Epithelial cell of esophagus (primary cell): ENCODE results near the gene SCUBE1.

Source experiments
- DNase-seq: peaks from one replicate; pipeline ENCODE4 v3.0.0; 2010; ENCODE audit warnings: low read depth
- H3K4me3 ChIP-seq: 2 replicates; pipeline ENCODE4 v1.5.1; 2011; ENCODE audit warnings: mild to moderate bottlenecking, low read length, control low read depth
- TF ChIP-seq, protein P1 (sequence below): IDR thresholded peaks from 2 replicates; pipeline ENCODE4 v1.5.1; 2011; ENCODE audit warnings: low read depth, mild to moderate bottlenecking, low read length, control low read depth, inconsistent platforms; ENCODE audit not compliant: insufficient read depth; ENCODE audit errors: missing control alignments

The SCUBE1 gene

DNA sequence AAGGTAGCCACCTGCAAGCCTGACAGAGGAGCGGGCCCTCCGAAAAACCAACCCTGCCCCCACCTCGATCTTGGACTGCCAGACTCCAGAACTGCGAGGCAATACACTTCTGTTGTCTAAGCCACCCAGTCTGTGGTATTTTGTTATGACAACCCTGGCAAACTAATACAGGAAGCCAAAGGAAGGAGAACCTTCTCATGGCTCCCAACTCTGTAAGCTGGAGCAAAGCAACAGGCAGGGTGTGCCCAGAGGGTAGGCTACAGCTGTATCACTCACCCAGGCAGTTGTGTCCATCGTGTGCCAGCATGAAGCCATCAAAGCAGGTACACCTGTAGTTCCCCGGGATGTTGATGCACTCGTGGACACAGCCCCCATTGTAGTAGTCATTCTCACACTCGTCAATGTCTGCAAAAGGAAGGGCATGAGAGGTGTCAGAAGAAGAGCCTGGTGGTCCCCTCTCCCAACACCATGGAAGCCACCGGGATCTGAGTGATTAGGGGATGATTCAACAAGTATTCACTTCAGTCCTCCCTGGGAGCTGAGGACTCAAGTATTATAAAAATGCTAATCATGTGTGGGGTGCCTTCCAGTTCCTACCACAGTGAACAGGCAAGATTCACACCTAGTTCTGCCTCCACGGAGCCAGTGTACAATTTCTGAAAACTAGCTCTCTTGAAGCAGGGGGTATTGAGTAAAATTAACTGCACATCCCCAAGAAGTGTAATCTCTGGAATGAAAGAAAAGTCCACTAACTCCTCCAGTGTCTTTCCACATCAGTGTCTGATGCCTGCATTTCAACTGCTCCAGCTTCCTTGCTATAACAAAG, 23.3 kb downstream of the SCUBE1 start:
- DNase-seq: no peak
- TF ChIP-seq, protein P1, sequence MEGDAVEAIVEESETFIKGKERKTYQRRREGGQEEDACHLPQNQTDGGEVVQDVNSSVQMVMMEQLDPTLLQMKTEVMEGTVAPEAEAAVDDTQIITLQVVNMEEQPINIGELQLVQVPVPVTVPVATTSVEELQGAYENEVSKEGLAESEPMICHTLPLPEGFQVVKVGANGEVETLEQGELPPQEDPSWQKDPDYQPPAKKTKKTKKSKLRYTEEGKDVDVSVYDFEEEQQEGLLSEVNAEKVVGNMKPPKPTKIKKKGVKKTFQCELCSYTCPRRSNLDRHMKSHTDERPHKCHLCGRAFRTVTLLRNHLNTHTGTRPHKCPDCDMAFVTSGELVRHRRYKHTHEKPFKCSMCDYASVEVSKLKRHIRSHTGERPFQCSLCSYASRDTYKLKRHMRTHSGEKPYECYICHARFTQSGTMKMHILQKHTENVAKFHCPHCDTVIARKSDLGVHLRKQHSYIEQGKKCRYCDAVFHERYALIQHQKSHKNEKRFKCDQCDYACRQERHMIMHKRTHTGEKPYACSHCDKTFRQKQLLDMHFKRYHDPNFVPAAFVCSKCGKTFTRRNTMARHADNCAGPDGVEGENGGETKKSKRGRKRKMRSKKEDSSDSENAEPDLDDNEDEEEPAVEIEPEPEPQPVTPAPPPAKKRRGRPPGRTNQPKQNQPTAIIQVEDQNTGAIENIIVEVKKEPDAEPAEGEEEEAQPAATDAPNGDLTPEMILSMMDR: no peak
- no peak overlapping the region for H3K4me3 ChIP-seq

DNA sequence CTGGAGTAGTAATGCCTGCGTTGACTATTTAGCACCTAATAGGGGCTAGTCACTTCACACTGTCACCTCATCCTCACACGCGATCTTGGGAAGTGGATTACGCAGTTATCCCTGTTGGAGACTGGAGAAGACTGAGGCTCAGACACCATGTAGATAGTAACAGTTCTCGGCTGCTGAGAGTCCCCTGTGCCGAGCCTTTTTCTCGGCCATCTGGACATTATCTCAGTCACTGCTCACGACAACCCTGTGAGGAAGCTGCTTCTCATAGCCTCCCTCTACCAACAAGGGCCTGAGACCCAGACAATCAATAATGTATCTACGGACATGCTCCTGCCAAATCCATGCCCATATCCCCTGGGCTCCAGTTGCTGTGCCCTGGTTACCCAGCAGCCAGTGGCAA, 25.9 kb downstream of the SCUBE1 start:
- no peak for DNase-seq
- TF ChIP-seq, protein P1: no peak
- H3K4me3 ChIP-seq: no peak overlapping the region

DNA sequence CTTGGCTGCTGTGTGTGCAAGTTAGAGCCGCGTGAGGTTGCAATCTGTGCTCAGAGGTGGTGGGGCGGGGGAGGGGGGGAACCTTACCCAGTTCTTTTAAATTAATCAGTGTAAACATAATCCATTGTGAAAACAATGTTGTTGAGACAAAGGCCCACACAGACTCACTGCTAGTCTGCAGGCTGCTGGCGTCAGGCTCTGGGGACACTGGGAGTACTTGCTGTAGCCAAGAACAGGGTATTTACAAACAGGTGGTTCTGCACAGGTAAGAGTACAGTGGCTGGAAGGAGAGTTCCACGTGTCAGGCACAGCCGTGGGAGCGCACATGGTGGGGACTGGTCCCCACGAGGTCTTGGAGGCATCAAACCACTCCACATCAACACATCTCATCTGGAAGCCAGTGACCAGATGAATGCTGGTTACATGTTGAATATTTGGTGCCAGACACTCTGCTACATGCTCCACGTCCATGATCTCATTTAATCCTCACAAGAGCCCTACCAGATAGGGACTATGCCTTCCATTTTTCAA, 27.4 kb downstream of the SCUBE1 start:
- no peak for DNase-seq
- no peak overlapping the region for H3K4me3 ChIP-seq
- TF ChIP-seq, protein P1: no peak

DNA sequence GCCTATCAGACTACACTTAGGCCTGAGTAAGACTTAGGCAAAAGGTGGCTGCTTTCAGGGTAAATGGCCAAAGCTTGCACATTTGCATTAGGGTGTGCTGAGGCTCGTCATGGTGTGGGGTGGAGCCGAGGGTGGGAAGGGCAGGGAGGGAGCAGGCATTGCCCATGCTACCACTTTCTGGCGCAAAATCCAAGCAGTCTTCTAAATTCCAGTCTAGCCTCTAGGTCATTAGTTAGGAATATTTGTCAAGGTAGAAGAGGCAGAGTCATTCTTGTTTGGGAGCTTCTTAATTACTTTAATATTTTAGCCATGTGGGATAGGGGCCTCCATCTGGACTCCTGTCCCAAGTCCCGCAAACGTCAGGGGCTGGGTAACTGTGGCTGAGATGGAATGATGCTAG, 28.6 kb downstream of the SCUBE1 start:
- H3K4me3 ChIP-seq: no peak overlapping the region
- TF ChIP-seq, protein P1: no peak
- no peak for DNase-seq

DNA sequence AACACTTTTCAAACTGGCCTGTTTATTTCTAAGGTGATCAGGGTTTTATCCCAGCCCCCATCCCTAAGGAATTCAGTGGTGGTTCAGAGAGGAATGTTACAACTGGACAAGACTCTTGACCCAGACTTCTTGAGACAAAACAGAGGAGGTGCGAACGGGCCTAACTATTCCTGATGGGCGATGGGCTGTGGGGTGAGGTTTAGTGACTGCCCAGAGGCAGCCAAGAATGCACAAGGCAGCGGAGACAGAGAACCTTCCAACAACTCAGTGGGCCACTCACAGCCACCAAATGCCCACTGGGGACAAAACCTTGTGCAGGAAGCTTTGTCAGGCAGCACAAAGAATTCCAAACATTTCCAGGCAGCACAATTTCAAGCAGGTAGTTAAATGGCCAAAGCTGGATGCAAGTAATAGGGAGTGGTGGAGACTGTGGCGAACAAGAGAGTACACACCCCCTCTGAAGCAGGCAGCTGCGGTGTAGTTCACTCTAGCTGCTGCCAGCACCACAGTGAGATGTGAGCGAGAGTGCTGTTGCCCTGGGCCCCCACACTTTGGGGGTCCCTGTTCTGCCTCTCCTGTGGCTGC, 29.2 kb downstream of the SCUBE1 start:
- no peak for DNase-seq
- TF ChIP-seq, protein P1: no peak

DNA sequence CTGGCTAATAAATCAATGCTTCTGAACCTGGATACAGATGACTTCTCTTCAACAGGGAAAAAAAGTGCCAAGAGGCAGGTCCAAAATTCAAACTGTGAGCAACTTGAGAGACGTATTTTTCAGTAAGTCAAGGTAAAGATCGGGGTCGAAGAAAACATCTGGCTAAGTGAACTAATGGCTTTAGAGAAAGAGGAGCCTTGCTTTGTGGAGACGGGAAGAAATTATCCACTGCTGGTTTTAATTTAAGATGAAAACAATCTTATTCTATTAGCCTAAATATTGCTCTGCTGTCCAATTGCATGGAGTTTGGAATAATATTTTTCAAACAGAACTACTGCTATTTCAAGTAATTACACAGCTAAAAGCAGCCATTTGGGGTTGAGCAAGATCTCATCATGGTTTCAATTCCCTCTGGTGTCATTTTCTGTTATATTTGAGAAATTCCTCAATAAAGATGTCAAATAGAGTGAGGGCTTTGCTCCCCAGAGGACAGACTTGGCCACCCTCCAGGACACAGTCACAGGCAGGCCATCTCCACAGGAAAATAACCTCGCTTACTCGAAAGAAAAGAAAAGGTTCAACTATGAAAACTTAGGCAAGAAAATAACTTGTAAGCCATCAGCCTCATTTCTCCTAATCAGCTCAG, 29.8 kb downstream of the SCUBE1 start:
- H3K4me3 ChIP-seq: no peak overlapping the region
- DNase-seq: no peak
- TF ChIP-seq, protein P1: no peak

More for the DNA sequence above, 29.2 kb downstream of the SCUBE1 start:
- no peak overlapping the region for H3K4me3 ChIP-seq
